Measurements from ENCODE around the gene DNAH9.

DNAH9 gene

DNA sequence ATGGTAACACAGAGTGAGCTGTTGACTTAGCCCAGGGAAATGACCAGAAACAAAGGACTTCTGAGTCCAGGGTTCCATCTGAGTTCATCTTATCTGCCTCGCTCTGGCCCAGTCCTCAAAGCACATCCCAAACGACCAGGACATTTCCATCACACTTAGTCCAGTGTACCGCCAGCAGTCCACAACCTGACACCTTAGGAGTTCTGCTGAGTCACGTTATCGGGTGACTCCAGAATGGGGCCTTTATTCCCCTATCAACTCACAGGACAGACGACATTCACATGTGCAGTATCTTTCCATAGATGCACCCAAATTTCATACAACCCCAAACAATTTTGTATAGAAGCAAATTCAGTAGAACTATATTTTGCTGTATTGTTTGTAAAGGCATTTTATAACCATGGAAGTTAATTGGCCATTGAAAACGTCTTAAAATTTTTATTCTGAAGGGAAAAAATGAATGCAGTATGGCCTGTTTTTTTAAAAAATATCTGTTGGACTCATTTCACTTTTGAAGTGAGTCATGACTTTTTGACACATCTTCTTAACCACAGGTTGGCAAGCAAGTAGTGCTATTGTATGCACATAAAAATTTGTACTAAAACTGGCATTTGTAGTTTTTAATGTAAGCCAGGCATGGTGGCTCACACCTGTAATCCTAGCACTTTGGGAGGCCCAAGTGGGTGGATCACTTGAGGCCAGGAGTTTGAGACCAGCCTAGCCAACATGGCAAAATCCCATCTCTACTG, 352.7 kb downstream of the DNAH9 start:
- H4K20me1 ChIP-seq (ENCODE audit: insufficient read depth, low read length), result no peaks in the 10 kb centered on the region
- ATAC-seq (ENCODE audit: insufficient read depth, low read depth) (no peak), DNase-seq (no peak)
- H3K27ac ChIP-seq (ENCODE audit: low read length), result no peak overlapping the region
- H3K36me3 ChIP-seq (ENCODE audit: insufficient read depth, low read length), result peaks cover 5% of the 10 kb centered on the region
- no peaks in the 10 kb centered on the region for H3K4me1 ChIP-seq (ENCODE audit: insufficient read depth, low read length)
- TF ChIP-seq EZH2 (IDR thresholded peaks at IDR 0.05; ENCODE audit: borderline replicate concordance, low read depth, low read length, severe bottlenecking), result no peak
- TF ChIP-seq, protein P1, sequence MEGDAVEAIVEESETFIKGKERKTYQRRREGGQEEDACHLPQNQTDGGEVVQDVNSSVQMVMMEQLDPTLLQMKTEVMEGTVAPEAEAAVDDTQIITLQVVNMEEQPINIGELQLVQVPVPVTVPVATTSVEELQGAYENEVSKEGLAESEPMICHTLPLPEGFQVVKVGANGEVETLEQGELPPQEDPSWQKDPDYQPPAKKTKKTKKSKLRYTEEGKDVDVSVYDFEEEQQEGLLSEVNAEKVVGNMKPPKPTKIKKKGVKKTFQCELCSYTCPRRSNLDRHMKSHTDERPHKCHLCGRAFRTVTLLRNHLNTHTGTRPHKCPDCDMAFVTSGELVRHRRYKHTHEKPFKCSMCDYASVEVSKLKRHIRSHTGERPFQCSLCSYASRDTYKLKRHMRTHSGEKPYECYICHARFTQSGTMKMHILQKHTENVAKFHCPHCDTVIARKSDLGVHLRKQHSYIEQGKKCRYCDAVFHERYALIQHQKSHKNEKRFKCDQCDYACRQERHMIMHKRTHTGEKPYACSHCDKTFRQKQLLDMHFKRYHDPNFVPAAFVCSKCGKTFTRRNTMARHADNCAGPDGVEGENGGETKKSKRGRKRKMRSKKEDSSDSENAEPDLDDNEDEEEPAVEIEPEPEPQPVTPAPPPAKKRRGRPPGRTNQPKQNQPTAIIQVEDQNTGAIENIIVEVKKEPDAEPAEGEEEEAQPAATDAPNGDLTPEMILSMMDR (IDR thresholded peaks at IDR 0.05; ENCODE audit: borderline replicate concordance, extremely low read depth, low read length, poor library complexity, severe bottlenecking), result no peak
- H3K9me3 ChIP-seq (ENCODE audit: insufficient read depth, low read length, severe bottlenecking), result peaks cover 14% of the 10 kb centered on the region
- no peaks in the 10 kb centered on the region for H3K79me2 ChIP-seq (ENCODE audit: insufficient read depth, low read length)
- H3K27me3 ChIP-seq (ENCODE audit: insufficient read depth, low read length, poor library complexity), result no peaks in the 10 kb centered on the region
- H3K9ac ChIP-seq (ENCODE audit: low read depth, low read length), result no peak overlapping the region
- no peak overlapping the region for H3K4me3 ChIP-seq (ENCODE audit: low read depth in 1 of 2, low read length in 2 of 2)
- H2AFZ ChIP-seq (ENCODE audit: low read depth, low read length), result no peak overlapping the region
- H3K4me2 ChIP-seq (ENCODE audit: insufficient read depth, low read length), result no peak overlapping the region

DNA sequence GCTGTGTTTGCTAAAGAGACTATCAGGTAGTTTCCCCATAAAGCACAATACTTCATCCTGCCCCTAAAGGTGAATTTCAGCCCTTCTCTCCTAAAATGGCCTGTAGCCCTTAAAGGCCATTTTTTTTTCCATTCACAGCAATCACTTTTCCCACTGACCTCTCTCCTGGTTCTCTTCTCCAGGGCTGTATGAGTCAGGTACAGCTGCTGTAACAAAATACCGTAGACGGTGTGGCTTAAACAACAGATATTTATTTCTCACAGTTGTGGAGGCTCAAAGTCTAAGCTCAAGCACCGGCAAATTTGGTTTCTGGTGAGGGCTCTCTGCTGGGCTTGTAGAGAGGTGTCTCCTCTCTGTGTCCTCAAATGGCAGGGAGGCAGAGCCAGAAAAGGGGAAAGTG, 354.3 kb downstream of the DNAH9 start:
- Histone ChIP-seq H3K36me3 (ENCODE audit: insufficient read depth, low read length) (peaks cover 5% of the 10 kb centered on the region), H3K79me2 (ENCODE audit: insufficient read depth, low read length) (no peaks in the 10 kb centered on the region), H3K9ac (ENCODE audit: low read depth, low read length) (no peak overlapping the region), H3K27ac (ENCODE audit: low read length) (no peak overlapping the region), H3K4me3 (ENCODE audit: low read depth in 1 of 2, low read length in 2 of 2) (no peak overlapping the region), H4K20me1 (ENCODE audit: insufficient read depth, low read length) (no peaks in the 10 kb centered on the region), H2AFZ (ENCODE audit: low read depth, low read length) (no peak overlapping the region), H3K4me2 (ENCODE audit: insufficient read depth, low read length) (no peak overlapping the region), H3K27me3 (ENCODE audit: insufficient read depth, low read length, poor library complexity) (no peaks in the 10 kb centered on the region), H3K4me1 (ENCODE audit: insufficient read depth, low read length) (no peaks in the 10 kb centered on the region), H3K9me3 (ENCODE audit: insufficient read depth, low read length, severe bottlenecking) (peaks cover 14% of the 10 kb centered on the region)
- DNase-seq (no peak), ATAC-seq (ENCODE audit: insufficient read depth, low read depth) (no peak)
- no peak for TF ChIP-seq EZH2 (IDR thresholded peaks at IDR 0.05; ENCODE audit: borderline replicate concordance, low read depth, low read length, severe bottlenecking)
- TF ChIP-seq, protein P1 (IDR thresholded peaks at IDR 0.05; ENCODE audit: borderline replicate concordance, extremely low read depth, low read length, poor library complexity, severe bottlenecking), result no peak

DNA sequence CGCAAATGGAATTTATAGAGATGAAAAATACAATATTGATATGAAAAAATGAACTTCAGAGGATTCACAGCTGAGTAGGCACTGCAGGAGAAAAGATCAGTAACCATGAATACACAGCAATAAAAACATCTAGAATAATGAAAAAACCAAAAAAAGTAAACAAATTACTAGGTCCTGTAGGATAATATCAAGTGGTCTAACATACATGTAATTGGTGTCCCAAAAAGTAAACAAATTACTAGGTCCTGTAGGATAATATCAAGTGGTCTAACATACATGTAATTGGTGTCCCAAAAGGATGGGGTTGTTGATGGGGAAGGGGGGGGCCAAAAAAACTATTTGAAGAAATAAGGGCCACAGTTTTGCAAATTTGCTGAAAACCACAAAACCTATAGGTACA, 355.7 kb downstream of the DNAH9 start:
- no peaks in the 10 kb centered on the region for H3K4me1 ChIP-seq (ENCODE audit: insufficient read depth, low read length)
- H2AFZ ChIP-seq (ENCODE audit: low read depth, low read length), result no peak overlapping the region
- H3K79me2 ChIP-seq (ENCODE audit: insufficient read depth, low read length), result no peaks in the 10 kb centered on the region
- no peak overlapping the region for H3K4me3 ChIP-seq (ENCODE audit: low read depth in 1 of 2, low read length in 2 of 2)
- no peak for ATAC-seq (ENCODE audit: insufficient read depth, low read depth)
- H4K20me1 ChIP-seq (ENCODE audit: insufficient read depth, low read length), result no peaks in the 10 kb centered on the region
- peaks cover 5% of the 10 kb centered on the region for H3K36me3 ChIP-seq (ENCODE audit: insufficient read depth, low read length)
- no peak overlapping the region for H3K27ac ChIP-seq (ENCODE audit: low read length)
- TF ChIP-seq, protein P1 (IDR thresholded peaks at IDR 0.05; ENCODE audit: borderline replicate concordance, extremely low read depth, low read length, poor library complexity, severe bottlenecking), result no peak
- TF ChIP-seq EZH2 (IDR thresholded peaks at IDR 0.05; ENCODE audit: borderline replicate concordance, low read depth, low read length, severe bottlenecking), result no peak
- no peaks in the 10 kb centered on the region for H3K27me3 ChIP-seq (ENCODE audit: insufficient read depth, low read length, poor library complexity)
- peaks cover 14% of the 10 kb centered on the region for H3K9me3 ChIP-seq (ENCODE audit: insufficient read depth, low read length, severe bottlenecking)
- H3K4me2 ChIP-seq (ENCODE audit: insufficient read depth, low read length), result no peak overlapping the region
- no peak overlapping the region for H3K9ac ChIP-seq (ENCODE audit: low read depth, low read length)
- DNase-seq, result no peak

Data from DND-41 (cell line).